ENCODE data around the gene CMTM1.

DNA sequence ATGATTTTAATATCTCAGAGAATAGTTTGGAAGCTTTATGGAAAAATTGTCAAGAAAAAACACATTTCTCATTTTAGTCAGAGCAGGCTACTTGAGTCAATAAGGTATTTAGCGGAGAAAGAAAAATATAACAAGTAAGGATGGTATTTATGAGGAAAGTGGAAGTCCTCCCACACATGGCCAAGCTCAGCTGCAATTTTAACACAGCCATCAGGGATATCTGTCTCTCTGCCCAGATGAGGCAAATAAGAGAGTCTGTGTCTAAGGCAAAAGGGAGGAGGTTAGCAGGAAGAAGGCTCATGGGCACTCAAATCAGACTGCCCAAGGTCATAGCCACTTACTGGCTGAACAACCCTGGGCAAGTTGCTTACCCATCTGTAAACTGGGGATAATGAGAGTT, 7.8 kb downstream of the CMTM1 start:
- TF ChIP-seq, protein P1, sequence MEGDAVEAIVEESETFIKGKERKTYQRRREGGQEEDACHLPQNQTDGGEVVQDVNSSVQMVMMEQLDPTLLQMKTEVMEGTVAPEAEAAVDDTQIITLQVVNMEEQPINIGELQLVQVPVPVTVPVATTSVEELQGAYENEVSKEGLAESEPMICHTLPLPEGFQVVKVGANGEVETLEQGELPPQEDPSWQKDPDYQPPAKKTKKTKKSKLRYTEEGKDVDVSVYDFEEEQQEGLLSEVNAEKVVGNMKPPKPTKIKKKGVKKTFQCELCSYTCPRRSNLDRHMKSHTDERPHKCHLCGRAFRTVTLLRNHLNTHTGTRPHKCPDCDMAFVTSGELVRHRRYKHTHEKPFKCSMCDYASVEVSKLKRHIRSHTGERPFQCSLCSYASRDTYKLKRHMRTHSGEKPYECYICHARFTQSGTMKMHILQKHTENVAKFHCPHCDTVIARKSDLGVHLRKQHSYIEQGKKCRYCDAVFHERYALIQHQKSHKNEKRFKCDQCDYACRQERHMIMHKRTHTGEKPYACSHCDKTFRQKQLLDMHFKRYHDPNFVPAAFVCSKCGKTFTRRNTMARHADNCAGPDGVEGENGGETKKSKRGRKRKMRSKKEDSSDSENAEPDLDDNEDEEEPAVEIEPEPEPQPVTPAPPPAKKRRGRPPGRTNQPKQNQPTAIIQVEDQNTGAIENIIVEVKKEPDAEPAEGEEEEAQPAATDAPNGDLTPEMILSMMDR (IDR thresholded peaks at IDR 0.05; ENCODE audit: poor library complexity): no peak
- TF ChIP-seq EZH2 (IDR thresholded peaks at IDR 0.05; ENCODE audit: borderline replicate concordance) (no peak), EZH2phosphoT487 (IDR thresholded peaks at IDR 0.05; ENCODE audit: low read depth, severe bottlenecking, unreplicated experiment) (no peak)

Data from hepatocyte (in vitro differentiated cells).